ENCODE results near the gene ADGRG6.
"Not testable (repeated sequence)": the region's sequence is repeated elsewhere in the genome, so short reads cannot be mapped to it uniquely, and the experiment has no call there.

ADGRG6 gene

GRCh38 chr6:142419071-142419470 is 117.3 kb downstream of the ADGRG6 start:
- Histone ChIP-seq H3K4me3 (ENCODE audit: low read depth, low read length, poor library complexity, severe bottlenecking) (no peak overlapping the region), H3K79me2 (ENCODE audit: insufficient read depth, low read length) (no peaks in the 10 kb centered on the region), H2AFZ (ENCODE audit: low read length) (no peak overlapping the region), H3F3A (ENCODE audit: insufficient read depth, low read length) (no peaks in the 10 kb centered on the region), H3K36me3 (ENCODE audit: insufficient read depth, low read length) (no peaks in the 10 kb centered on the region), H3K27ac (ENCODE audit: low read depth, low read length, poor library complexity, severe bottlenecking) (no peak overlapping the region), H3K27me3 (ENCODE audit: insufficient read depth, low read length) (no peaks in the 10 kb centered on the region), H3K4me1 (ENCODE audit: insufficient read depth, low read length, severe bottlenecking) (no peaks in the 10 kb centered on the region), H3K9ac (ENCODE audit: low read length) (no peak overlapping the region), H4K20me1 (ENCODE audit: insufficient read depth, low read length) (no peaks in the 10 kb centered on the region), H3K9me2 (ENCODE audit: low read depth, low read length) (no peaks in the 10 kb centered on the region), H3K4me2 (ENCODE audit: low read length) (no peak overlapping the region), H3K9me3 (ENCODE audit: low read length) (no peaks in the 10 kb centered on the region)
- no peak for TF ChIP-seq EZH2 (IDR thresholded peaks at IDR 0.05; ENCODE audit: borderline replicate concordance, low read length)
- no peak for TF ChIP-seq CTCF (IDR thresholded peaks at IDR 0.05; ENCODE audit: low read length)

- Histone ChIP-seq H3K4me2 (ENCODE audit: low read length) (no peak overlapping the region), H3K27me3 (ENCODE audit: insufficient read depth, low read length) (no peaks in the 10 kb centered on the region), H3K4me3 (ENCODE audit: low read depth, low read length, poor library complexity, severe bottlenecking) (no peak overlapping the region), H3F3A (ENCODE audit: insufficient read depth, low read length) (no peaks in the 10 kb centered on the region), H3K4me1 (ENCODE audit: insufficient read depth, low read length, severe bottlenecking) (no peaks in the 10 kb centered on the region), H3K36me3 (ENCODE audit: insufficient read depth, low read length) (no peaks in the 10 kb centered on the region), H2AFZ (ENCODE audit: low read length) (no peak overlapping the region), H3K27ac (ENCODE audit: low read depth, low read length, poor library complexity, severe bottlenecking) (no peak overlapping the region), H3K9ac (ENCODE audit: low read length) (no peak overlapping the region), H3K9me2 (ENCODE audit: low read depth, low read length) (no peaks in the 10 kb centered on the region), H3K79me2 (ENCODE audit: insufficient read depth, low read length) (no peaks in the 10 kb centered on the region), H4K20me1 (ENCODE audit: insufficient read depth, low read length) (no peaks in the 10 kb centered on the region), H3K9me3 (ENCODE audit: low read length) (no peaks in the 10 kb centered on the region)
- TF ChIP-seq EZH2 (IDR thresholded peaks at IDR 0.05; ENCODE audit: borderline replicate concordance, low read length) (no peak), CTCF (IDR thresholded peaks at IDR 0.05; ENCODE audit: low read length) (no peak)
Observed at GRCh38 chr6:142420802-142421201, 119.0 kb downstream of the ADGRG6 start.

- Histone ChIP-seq H3K79me2 (ENCODE audit: insufficient read depth, low read length) (no peaks in the 10 kb centered on the region), H3K27ac (ENCODE audit: low read depth, low read length, poor library complexity, severe bottlenecking) (no peak overlapping the region), H3K9me3 (ENCODE audit: low read length) (no peaks in the 10 kb centered on the region), H3K9me2 (ENCODE audit: low read depth, low read length) (no peaks in the 10 kb centered on the region), H3K36me3 (ENCODE audit: insufficient read depth, low read length) (no peaks in the 10 kb centered on the region), H2AFZ (ENCODE audit: low read length) (no peak overlapping the region), H3F3A (ENCODE audit: insufficient read depth, low read length) (no peaks in the 10 kb centered on the region), H3K9ac (ENCODE audit: low read length) (no peak overlapping the region), H3K4me1 (ENCODE audit: insufficient read depth, low read length, severe bottlenecking) (no peaks in the 10 kb centered on the region), H4K20me1 (ENCODE audit: insufficient read depth, low read length) (no peaks in the 10 kb centered on the region), H3K27me3 (ENCODE audit: insufficient read depth, low read length) (no peaks in the 10 kb centered on the region), H3K4me2 (ENCODE audit: low read length) (no peak overlapping the region), H3K4me3 (ENCODE audit: low read depth, low read length, poor library complexity, severe bottlenecking) (no peak overlapping the region)
- TF ChIP-seq CTCF (IDR thresholded peaks at IDR 0.05; ENCODE audit: low read length) (no peak), EZH2 (IDR thresholded peaks at IDR 0.05; ENCODE audit: borderline replicate concordance, low read length) (no peak)
Observed at GRCh38 chr6:142421285-142422117, 119.7 kb downstream of the ADGRG6 start.

GRCh38 chr6:142426444-142427132 is 124.8 kb downstream of the ADGRG6 start:
- H3K27me3 ChIP-seq (ENCODE audit: insufficient read depth, low read length); H2AFZ ChIP-seq (ENCODE audit: low read length); H3K79me2 ChIP-seq (ENCODE audit: insufficient read depth, low read length); H3K9ac ChIP-seq (ENCODE audit: low read length); H3K9me2 ChIP-seq (ENCODE audit: low read depth, low read length); H3K36me3 ChIP-seq (ENCODE audit: insufficient read depth, low read length); H3K9me3 ChIP-seq (ENCODE audit: low read length); H3F3A ChIP-seq (ENCODE audit: insufficient read depth, low read length); H3K4me2 ChIP-seq (ENCODE audit: low read length); H4K20me1 ChIP-seq (ENCODE audit: insufficient read depth, low read length); H3K27ac ChIP-seq (ENCODE audit: low read depth, low read length, poor library complexity, severe bottlenecking); H3K4me1 ChIP-seq (ENCODE audit: insufficient read depth, low read length, severe bottlenecking); H3K4me3 ChIP-seq (ENCODE audit: low read depth, low read length, poor library complexity, severe bottlenecking): not testable (repeated sequence)

- H3K9me3 ChIP-seq (ENCODE audit: low read length); H3K4me3 ChIP-seq (ENCODE audit: low read depth, low read length, poor library complexity, severe bottlenecking); H3K27ac ChIP-seq (ENCODE audit: low read depth, low read length, poor library complexity, severe bottlenecking); H3K4me1 ChIP-seq (ENCODE audit: insufficient read depth, low read length, severe bottlenecking); H3K4me2 ChIP-seq (ENCODE audit: low read length); H3K9me2 ChIP-seq (ENCODE audit: low read depth, low read length); H3K79me2 ChIP-seq (ENCODE audit: insufficient read depth, low read length); H3K36me3 ChIP-seq (ENCODE audit: insufficient read depth, low read length); H3K27me3 ChIP-seq (ENCODE audit: insufficient read depth, low read length); H3F3A ChIP-seq (ENCODE audit: insufficient read depth, low read length); H3K9ac ChIP-seq (ENCODE audit: low read length); H2AFZ ChIP-seq (ENCODE audit: low read length); H4K20me1 ChIP-seq (ENCODE audit: insufficient read depth, low read length): not testable (repeated sequence)
Observed at GRCh38 chr6:142428468-142428867, 126.7 kb downstream of the ADGRG6 start.

Measured in OCI-LY1 (cell line).